ENCODE data around the gene SCP2. TPM values are rescaled to one million over a fixed set of nuclear protein-coding genes. Genes with fewer than 3 reads are reported as not detected.

Gene SCP2
- total RNA-seq, 1 experiment from 2014 or later: 56.4 TPM

- TF ChIP-seq ZBTB21 (CRISPR knock-in tag; IDR thresholded peaks at IDR 0.05; ENCODE audit: borderline replicate concordance): no peak
- no peak for TF ChIP-seq NFE2L1 (CRISPR knock-in tag; IDR thresholded peaks at IDR 0.05)
- TF ChIP-seq AFF4 (CRISPR knock-in tag; IDR thresholded peaks at IDR 0.05; ENCODE audit: borderline replicate concordance): no peak
- TF ChIP-seq STAT6 (CRISPR knock-in tag; conservative IDR thresholded peaks at IDR 0.05; ENCODE audit: low read depth): no peak
- no peak for TF ChIP-seq MAX (CRISPR knock-in tag; IDR thresholded peaks at IDR 0.05)
- TF ChIP-seq AR (CRISPR knock-in tag; IDR thresholded peaks at IDR 0.05): no peak
These were observed 154.4 kb downstream of the SCP2 start (continued) for GRCh38 chr1:53081384-53082066.

- no peaks in the 10 kb centered on the region for H3K9me3 Mint-ChIP-seq
- POLR2A ChIA-PET: no interaction called here
- no peaks in the 10 kb centered on the region; the same call in 1 of the 2 replicates for H3K27me3 Mint-ChIP-seq (ENCODE audit: low read depth)
- no peaks in the 10 kb centered on the region for H3K36me3 Mint-ChIP-seq
- peaks cover 13% of the 10 kb centered on the region for H3K4me1 Mint-ChIP-seq
- peak overlapping the region; percentile 49; the same call in 1 of the 2 replicates for H3K27ac Mint-ChIP-seq
- CTCF ChIA-PET: interaction anchor here (0.8 to 1.3 kb wide), 2 partner anchors 99 to 103 kb away, joined by 3 to 4 read pairs; no protein-coding TSS in a partner anchor
- no peak for DNase-seq (ENCODE audit: low spot score)
- no peak for ATAC-seq
- H3K4me3 Mint-ChIP-seq: no peak overlapping the region
- no peak for TF ChIP-seq KAT7 (CRISPR knock-in tag; IDR thresholded peaks at IDR 0.05; ENCODE audit: borderline replicate concordance)
- TF ChIP-seq ZNF317 (CRISPR knock-in tag; IDR thresholded peaks at IDR 0.05; ENCODE audit: borderline replicate concordance, low read depth): no peak
- TF ChIP-seq RELA (CRISPR knock-in tag; IDR thresholded peaks at IDR 0.05; ENCODE audit: borderline replicate concordance): no peak
- TF ChIP-seq PRDM15 (CRISPR knock-in tag; IDR thresholded peaks at IDR 0.05): no peak
- no peak for TF ChIP-seq CBFB (CRISPR knock-in tag; IDR thresholded peaks at IDR 0.05; ENCODE audit: low read depth)
- TF ChIP-seq CTCF (IDR thresholded peaks at IDR 0.05): no peak
- TF ChIP-seq ZNF416 (CRISPR knock-in tag; IDR thresholded peaks at IDR 0.05): no peak
- no peak for TF ChIP-seq ZSCAN18 (CRISPR knock-in tag; IDR thresholded peaks at IDR 0.05)
- no peak for TF ChIP-seq EMX1 (CRISPR knock-in tag; IDR thresholded peaks at IDR 0.05)
- no peak for TF ChIP-seq FOXJ3 (CRISPR knock-in tag; IDR thresholded peaks at IDR 0.05; ENCODE audit: borderline replicate concordance)
- no peak for TF ChIP-seq HMGA2 (CRISPR knock-in tag; IDR thresholded peaks at IDR 0.05)
These were observed 155.9 kb downstream of the SCP2 start for GRCh38 chr1:53082826-53083455.
